Stimulated activated CD4-positive, alpha-beta T cell treated with anti-CD3 and anti-CD28 coated beads, TNF-alpha, amount 100 ng/mL, for 48 hours (primary cell): Measurements from ENCODE around the gene REPS2.

Experiments
- DNase-seq, 3 donors: peaks; one replicate each; pipeline ENCODE4 v3.0.0-alpha.2; 2020; ENCODE audit warnings: low read depth in 3 of 3

The REPS2 gene

DNA sequence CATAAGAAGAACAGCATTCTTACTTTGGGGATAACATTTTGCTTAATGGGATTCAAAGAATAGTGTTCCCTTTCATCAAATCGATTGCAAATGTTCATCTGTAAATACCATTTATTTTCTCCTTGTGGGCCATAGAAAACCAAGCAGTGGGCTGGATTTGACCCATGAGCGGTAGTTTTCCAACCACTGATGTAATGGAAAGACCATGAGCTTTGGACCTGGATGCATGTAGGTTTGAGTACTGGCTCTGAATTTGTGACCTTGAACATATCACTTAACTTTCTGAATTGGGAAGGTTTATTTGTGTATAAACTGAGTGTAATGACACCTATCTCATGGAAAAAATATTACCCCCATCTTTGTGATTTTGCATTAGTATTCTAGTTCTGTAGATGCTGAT, 54.3 kb downstream of the REPS2 start:
- DNase-seq: no peak

DNA sequence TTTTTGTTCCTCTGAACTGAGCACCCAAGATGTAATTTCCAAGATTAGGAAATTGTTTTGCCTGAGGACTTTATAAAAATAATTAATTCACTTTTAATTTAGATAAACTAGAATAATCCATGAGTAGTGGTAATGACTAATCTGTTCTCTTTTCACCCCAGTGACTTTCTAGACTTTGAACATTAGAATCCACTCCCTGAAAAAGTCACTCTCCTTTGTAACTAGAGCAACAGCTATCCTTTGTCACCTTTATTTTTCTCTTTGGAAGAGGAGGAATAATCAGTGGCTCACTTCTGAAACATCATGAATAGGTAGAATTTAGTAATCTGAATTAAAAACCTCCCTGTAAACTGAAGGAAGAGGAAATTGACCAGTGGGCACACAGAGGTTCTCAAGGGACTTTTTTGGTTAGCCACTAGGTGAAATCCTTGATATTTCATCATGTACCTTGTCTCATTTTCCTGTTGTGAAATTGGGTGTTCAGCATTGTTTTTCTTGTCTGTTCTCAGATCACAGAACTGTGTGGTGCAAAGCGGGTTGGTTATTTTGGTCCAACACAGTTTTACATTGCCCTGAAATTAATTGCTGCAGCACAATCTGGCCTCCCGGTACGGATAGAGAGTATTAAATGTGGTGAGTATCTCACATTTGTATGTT, 59.4 kb downstream of the REPS2 start:
- no peak for DNase-seq

DNA sequence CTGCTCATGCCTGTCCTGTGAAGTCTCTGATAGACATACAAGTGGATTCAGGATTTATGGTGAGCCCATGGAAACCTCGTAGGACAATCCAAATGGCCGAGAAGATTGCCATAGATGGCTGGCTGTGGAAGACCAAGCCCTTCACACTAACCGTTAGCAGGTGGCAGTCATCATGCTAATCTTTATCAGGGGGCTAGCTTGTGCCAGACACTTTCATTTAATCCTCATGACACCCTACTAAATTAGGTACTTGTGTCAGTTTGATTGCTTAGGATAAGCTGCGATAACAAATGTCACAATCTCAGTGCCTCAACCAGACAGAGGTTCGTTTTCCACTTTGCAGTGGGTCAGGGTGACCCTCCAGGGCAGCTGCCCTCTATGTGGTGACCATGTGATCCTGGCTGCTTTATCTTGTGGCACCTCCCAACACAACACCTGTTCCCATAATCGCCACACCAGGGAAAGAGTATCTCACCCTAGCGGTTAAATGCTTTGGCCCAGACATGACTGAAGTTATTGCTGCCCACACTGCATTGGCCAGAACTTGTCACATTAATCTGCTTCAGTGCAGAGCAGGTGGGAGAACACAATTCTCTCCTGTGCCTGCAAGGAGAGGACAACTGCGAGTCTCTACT, 60.8 kb downstream of the REPS2 start:
- no peak for DNase-seq

DNA sequence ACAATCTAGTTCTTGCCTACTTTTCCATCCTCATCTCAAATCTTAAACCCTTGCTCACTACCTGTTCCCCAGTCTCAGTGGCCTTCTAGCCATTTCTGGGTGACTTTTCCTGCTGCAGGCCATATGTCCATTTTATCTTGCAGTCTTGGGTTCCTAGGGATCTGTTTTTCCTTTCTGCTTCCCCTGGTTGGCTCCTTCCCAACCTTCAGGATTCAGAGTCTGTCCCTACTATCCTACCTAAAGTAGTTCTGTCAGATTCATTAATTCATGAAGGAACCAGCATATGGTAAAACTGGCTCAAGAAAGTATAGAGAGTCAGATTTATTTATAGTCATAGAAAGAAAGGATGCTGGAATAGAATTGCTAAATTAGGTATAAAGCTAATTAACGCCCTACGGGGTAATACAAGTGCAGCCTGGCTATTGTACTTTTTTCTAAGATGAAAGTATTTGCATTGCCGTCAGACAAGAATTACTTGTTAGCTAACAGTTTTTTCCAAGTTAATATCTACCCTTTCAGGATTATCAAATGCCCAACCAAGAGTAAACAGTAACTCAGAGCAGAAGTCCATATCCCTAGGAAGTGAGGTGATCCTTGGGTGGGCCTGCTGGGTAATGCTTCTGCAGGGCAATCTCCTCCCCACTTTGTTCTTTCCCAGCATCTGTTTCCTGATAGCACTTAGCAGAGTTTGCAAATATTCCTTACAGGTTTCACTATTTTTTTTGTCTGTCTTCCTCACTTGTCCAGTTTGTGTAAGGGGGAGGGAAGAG, 63.6 kb downstream of the REPS2 start:
- no peak for DNase-seq

DNA sequence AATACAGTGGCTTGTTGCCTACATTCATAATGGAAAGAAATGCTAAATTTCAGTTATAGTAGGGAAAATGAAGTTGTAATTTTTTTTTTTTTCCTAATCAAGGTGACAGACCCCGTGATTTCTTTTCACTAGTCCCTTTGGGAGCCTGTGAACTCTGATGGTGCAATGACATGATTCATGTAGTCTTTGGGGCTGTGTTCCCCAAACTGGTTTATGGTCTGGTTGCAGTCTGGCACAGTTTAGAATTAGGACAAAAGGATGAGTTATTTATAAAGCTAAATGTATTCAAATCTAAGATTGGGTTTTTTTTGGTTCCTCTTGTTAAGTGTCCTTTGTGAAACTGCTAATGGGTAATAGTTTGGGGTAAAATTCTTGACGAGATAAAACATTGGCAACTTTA, 66.0 kb downstream of the REPS2 start:
- no peak for DNase-seq

DNA sequence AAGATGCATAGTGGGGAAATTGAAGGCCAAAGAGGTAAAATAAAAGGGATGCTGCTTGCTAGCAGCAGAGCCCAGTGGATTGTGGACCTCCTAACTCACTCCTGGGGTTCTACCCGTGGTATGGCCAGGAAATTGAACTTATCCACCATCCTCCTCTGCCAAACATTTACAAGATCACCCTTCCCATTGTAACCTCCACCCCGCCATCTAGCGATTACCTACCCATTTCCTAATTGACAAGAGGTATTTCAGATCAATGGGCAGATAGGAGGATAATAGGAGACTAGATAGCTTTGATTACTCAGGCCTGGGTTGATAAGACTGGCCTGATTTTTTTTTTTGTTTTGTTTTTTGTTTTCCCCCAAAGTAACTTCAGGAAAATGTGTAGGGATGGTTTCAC, 67.8 kb downstream of the REPS2 start:
- no peak for DNase-seq

DNA sequence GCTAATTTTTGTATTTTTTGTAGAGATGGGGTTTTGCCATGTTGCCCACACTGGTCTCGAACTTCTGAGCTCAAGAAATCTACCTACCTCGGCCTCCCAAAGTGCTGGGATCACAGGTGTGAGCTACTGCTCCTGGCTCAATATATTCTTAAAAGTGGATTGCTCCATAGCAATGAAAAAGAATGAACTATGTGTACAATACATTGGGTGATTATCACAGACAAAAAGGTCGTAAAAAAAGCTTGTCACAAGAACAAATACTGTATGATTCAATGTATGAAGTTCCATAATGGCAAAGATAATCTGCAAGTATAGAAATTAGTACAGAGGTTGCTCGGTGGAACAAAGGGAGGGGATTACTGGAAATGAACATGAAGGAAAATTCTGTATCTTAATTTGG, 70.7 kb downstream of the REPS2 start:
- DNase-seq: no peak

DNA sequence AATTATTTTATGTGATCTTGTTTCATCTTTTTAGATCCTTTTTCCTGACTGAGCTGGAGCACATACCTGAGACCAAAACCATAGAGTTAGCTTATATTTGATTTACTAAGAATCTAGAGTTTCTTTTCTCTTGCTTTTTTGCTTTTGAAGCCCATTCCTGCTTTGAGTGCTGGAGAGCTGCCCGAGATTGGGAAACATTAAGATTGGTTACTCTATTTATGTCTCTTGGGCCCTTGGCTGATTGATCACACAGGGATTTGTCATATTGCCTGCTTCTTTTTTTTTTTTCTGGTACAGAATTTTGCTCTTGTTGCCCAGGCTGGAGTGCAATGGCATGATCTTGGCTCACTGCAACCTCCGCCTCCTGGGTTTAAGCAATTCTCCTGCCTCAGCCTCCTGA, 73.9 kb downstream of the REPS2 start:
- DNase-seq: no peak

DNA sequence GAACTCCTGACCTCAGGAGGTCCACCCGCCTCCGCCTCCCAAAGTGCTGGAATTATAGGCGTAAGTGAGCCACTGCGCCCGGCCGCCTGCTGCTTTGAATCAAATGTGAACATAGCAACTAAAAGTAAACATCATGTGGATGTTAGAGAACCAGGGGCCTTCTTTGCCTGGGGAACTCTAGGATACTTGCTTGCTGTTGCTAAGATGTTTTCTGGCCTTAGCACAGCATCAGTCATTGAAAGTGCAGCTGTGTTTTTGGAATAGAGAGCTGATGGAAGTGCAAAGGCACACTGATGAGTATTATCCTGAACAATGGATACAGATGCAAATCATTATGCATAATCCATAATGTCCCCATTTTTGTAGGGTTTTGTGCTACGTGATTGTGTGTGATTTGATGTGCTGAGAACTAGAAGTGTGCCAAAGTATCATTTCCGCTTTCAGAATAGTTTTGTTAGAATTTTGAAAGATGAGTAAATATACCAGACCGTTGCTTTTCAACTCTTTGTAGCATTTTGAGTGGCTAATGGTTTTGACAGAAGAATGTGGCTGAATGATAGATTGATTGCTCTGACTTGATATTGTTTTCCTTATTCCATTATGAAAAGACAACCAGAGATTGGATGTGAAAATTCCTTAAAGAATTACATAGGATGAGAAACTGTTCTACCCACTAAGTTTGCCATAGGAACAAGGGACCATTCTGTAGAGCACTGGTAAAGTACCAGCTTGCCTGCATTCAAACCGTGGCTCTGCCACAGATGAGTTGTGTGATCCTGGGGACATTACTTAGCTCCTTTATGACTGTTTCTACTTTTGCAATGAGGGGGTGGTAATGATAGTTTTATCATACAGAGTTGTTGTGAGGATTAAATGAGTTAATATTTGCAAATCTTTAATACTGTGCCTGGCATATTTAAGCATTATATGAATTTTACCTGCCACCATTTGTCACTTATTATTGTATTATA, 74.7 kb downstream of the REPS2 start:
- no peak for DNase-seq

DNA sequence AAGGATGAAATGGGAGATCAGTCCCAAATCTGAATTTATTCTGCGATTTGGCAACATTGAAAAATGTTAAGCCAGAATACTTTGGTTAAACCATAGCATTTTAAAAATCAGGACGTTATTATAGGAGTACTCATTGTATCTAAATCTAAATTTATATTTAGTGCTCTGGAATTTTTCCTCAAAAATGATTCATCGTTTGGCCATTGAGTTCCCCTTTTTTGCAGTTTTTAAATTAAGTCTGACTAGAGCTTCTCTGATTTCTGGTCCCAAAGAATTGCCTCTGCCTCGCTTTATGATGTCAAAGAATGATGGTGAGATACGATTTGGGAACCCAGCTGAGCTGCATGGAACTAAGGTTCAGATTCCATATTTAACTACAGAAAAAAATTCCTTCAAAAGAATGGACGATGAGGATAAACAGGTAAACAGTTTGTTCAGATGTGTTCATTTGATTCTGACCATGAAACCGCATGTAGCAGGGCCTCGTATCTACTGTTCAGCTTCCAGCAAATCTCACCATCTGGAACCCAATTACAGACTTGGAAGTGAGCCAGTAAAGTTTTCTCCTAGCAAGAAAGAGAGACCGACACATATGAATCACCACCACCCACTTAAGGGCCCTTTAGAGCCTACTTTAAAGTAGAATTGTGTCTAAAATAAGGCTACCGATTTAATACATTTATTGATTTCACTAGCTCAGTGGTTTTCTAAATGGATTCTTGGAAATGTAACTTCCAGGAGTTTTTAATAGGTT, 75.6 kb downstream of the REPS2 start:
- DNase-seq: no peak

DNA sequence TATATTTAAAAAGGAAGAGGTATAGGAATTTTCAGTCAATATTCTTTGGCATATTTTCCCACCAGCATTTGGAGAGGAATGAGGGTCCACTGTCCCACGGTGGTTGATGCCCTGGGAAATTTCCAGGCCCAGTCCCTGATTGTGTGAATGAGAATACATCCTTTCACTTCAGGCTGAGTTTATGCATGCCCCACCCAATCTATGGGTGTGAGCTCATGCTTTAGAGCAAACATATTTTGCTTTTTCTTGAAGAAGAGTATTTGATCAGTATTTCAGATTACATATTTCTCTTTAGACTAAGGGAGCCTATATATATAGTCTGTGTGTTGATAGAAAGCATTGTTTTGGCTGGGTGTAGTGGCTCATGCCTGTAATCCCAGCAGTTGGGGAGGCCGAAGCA, 77.2 kb downstream of the REPS2 start:
- no peak for DNase-seq

DNA sequence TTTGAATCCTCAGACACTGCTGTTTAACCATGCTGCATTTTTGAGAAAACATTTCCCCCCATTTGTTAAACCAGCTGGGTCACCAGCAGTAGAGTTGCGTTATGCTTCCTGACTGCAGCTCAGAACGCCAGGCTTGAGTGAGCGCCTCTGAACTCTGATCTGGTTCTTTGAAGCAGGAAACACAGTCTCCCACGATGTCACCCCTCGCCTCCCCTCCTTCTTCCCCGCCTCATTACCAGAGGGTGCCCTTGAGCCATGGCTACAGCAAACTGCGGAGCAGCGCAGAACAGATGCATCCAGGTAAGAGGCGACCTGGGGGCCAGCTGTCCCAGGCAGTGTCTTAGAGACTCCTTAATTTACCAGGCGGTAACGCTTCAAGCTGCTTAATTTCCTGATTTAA, 78.4 kb downstream of the REPS2 start:
- no peak for DNase-seq

DNA sequence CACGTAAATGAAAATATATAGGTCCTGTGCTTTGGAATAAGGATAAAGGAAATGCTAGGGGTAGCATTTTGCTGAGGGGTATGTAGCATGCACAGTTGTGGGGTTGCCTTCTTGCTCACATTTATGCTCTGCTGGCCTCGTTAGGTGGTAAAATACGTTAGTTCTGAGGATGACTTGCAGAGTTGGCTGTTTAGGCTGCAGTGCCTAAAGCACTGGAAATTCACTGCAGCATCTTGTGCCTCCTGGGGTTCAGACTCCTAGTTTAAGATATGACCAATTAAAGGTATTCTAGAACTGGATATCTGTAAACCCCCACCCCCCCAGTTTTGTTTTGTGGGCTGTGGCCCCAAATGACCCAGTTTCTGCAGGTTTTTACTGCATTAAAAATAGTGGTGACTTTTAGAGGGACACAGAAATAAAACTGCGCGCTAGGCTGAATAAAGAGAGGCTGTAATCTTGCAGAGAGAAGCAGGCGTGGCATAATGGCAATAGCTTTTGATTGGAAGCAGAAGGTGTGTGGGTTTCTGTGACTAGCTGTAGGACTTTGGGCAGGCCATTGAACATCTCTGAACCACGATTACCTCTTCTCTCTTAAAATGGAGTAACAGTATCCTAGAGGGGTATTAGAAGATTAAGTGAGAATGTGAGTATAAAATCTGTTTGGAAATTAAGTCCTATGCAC, 79.3 kb downstream of the REPS2 start:
- no peak for DNase-seq

DNA sequence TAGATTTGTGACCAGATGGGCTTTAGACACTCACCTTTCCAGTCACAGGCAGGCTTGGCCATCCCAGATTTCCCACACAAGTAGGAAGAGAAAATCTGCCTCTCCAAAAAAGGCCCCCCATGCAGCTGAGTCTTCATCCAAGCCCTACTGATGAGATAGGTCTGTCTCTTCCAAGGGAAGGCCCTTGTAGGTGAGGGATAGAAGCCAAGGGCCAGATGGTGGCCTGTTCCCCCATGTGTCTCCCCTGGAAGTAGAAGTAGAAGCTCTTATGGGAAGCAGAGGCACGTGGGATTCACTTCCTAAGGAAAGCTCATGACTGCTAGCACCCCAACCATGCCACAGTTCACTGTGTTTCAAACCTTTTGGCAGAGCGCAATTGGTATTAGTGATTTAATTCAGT, 81.5 kb downstream of the REPS2 start:
- no peak for DNase-seq

DNA sequence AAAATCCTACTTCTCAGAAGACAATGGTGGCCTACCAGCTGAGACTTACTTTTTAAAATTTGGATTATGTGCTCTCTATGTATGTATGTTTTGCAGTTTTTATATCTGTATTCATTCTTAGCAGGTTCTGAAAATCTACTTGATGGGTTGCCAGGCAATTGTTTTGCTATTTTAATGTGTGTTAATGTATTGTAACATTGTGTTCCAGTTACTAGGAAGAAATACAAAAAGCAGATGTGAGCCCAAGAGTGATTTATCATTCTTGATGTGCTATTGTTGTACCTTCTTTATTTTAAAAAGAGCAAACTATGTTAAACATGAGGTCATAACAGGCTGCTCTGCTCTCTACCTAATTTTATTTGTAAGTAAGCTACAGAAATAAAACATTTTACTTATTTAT, 81.9 kb downstream of the REPS2 start:
- DNase-seq: no peak

DNA sequence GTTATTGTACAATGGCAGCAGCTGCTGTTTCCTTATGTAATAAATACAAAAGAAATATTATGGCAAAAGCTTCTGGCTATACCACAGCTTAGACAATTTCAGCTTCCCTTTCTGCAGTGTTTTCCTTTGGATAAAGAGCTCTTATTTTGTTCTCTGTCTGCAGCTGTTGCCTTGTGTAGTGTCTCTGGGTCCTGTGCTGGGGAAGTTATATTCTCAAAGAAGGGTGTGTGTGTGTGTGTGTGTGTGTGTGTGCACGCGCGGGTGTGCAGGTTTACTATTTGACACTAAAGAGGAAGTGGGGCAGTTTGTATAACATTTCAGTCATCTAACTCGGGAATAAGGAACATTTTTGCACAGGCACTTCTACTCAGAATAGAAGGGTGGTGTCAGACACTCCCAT, 83.6 kb downstream of the REPS2 start:
- no peak for DNase-seq

DNA sequence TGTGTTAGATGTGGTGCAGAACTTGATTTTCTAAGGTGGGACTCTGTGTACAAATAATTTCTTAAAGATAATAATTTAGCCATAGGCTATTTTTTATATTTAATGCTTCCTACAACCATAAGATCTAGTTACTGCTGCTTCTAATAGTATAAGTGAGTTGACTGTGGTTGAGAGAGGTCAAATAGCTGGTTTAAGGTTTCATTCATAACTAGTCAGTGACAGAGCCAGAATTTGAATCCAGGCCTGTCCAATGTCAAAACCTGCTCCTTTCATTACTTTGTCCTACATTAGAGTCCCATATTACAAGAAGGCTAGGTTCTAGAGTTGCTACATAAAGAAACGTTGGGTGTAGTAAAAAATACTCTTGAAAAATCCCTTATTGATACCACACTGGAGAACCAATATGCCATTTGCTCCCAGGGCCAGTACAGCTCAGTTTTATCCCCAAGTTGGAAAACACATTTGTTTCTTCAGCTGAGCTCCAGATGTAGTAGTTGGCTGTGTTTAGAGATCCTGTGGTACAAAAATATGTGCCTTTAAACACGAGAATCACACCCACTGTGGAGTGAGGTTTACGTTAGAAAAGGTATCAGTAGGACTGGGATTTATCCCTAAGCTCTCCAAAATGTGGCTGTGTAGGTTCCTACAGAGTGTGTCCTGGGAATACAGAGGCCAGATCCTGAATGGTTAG, 84.3 kb downstream of the REPS2 start:
- no peak for DNase-seq

DNA sequence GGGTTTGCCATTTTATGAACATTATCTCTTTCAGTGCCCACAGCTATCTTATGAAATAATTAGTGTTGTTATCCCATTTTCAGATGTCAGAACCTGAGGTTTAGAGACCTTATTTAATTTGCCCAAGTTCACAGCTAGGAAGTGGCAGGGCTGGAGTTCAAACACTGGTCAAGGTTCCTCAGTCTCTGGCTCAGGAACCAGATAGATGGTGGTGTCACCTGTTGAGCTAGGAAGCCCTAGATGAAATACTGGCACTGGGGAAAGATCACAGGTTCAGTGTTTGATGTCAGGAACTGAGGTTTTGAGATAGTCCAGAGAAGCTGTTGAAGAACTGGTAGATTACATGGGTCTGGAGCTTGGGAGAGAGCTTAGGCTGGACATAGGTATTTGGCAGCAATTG, 85.4 kb downstream of the REPS2 start:
- no peak for DNase-seq

DNA sequence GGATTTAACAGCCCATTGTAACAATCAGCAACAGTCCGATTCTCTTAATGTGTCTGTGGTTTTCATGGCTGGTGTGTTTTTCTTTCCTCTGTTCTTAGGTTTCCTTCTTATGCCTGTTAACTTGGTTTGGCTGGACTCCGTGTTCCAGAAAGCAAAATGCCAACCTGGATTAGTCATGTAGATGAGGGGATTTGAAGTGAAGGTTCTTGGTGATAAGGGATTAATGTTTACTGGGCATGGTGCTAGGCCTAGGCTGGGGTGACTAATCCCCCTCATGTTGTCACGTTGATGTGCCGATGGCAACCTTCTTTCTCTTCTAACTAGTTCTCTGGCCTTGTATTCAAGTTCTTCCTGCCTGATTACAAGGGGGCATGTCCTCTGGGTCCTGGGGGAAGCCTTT, 85.9 kb downstream of the REPS2 start:
- DNase-seq: no peak

DNA sequence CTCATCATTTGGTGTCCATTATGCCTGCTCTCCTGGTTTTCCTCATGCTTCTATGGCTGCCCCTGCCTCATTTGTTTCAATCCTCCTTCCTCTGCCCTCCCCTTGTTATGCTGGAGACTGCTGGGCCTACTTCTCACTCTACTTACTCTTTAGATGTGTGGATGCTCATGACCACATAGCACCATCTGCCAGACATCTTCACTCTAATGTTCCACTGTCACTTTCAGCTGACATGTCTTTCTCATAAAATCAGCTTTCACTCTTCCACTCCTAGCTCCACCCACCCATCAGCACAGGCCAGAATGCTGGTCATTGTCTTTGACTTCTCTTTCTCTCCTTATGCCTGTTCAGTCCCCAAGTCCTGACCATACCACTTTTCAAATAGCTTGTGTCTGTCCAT, 86.8 kb downstream of the REPS2 start:
- no peak for DNase-seq
